Mononuclear cell (primary cell): ENCODE data around the gene KCND1. TPM values are rescaled to one million over a fixed set of nuclear protein-coding genes. Genes with fewer than 3 reads are reported as not detected.

Experiments used
- H3K27me3 ChIP-seq: 2 replicates; pipeline ENCODE4 v1.6.0; 2011; ENCODE audit warnings: low read length, control low read depth; ENCODE audit not compliant: insufficient read depth
- H3K4me1 ChIP-seq: 2 replicates; pipeline ENCODE4 v1.5.1; 2011; ENCODE audit warnings: mild to moderate bottlenecking, low read length, control low read depth; ENCODE audit not compliant: insufficient read depth
- H3K4me3 ChIP-seq: 2 replicates; pipeline ENCODE4 v1.5.1; 2011; ENCODE audit warnings: mild to moderate bottlenecking, low read length, moderate library complexity
- H3K9me3 ChIP-seq: 2 replicates; pipeline ENCODE4 v1.5.1; 2011; ENCODE audit warnings: low read depth, mild to moderate bottlenecking, control low read depth, low read length
- total RNA-seq: library from RNA; depleted of rRNA; stranded (reverse); fragments of >200 nt; gene quantifications from one replicate; pipeline ENCODE4 v1.2.3, GENCODE V29; 2012

KCND1 gene
- total RNA-seq, 1 donor = 1.2 TPM

DNA sequence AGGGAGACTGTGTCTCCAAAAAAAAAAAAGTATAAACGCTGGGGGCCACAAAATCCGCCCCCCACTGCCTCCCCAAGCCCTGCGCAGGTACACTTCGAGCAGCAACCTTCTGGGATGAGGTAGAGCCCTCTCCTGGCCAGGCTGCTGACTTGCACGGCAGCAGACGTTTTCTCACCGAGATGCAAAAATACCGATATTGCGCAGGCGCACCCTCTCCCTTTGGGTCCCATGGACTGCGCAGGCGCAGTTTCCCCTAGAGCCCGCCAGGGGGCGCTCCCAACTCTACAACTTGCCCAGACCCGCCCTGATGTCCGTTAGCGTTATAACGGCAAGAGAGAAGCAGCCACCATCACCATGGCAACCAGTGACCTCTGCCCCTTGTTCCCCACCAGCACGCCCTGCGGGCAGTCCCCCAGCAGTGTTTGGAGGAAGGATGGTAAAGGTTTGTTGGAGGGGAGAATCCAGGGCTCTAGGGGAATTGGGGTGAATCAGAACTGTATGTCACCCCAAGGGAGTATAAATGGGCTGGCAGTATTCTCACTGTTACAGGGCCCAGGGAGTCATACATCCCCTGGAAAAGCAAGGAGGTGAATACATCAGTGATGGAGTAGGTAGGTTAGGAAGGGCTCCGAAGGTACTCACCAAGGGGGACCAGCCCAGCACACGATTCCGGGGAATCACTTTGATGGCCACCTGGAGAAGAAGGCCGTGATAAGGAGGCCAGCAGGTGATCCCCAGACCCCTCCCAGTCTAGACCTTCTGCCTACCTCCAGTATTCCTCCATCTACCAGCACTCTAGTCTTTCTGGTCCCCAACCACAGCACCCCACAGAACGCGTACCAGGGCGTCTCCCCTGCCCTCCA is 54.3 kb downstream of the KCND1 start:
- Histone ChIP-seq H3K4me1 (peaks cover 73% of the 10 kb centered on the region), H3K9me3 (no peaks in the 10 kb centered on the region), H3K4me3 (peak overlapping the region; percentile 81), H3K27me3 (no peaks in the 10 kb centered on the region)

DNA sequence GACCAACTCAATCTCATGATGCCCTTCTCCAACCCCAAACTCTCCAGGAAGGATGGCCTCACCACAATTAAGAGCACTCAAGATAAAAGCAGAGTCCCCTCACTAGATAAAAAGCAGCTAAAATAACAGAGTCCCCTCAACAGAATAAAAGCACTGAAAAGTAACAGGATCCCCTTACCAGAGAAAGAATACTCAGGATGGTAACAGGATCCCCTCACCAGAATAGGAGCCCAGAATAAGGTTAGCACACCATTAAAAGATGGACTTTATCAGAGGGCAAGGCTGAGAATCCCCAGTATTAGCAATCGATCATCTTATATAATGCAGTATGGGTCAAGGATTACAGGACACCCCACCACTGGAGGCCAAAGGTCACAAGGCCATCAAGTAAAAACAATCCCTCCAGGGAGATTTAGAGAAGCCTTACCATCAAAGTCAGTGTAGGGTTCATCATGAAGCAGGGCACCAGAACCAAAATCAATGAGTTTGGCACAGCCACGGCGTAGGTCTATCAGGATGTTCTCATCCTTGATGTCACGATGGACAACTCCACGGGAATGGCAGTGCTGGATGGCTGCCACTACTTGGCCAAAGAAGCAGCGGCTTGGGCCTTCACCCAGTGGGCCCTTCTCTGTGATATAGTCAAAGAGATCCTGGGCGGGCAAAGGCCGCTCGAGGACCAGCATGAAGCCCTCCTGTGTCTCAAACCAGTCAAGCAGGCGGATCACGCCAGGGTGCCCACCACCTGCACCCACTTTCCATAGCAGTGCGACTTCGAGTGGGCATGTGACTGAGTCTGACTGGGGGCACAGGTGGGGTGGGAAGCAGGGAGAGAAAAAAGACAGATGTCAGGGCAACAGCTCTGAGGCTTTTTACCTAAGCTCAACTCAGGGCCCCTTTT is 56.8 kb downstream of the KCND1 start:
- no peaks in the 10 kb centered on the region for H3K27me3 ChIP-seq
- peak overlapping the region; percentile 19 for H3K4me3 ChIP-seq

DNA sequence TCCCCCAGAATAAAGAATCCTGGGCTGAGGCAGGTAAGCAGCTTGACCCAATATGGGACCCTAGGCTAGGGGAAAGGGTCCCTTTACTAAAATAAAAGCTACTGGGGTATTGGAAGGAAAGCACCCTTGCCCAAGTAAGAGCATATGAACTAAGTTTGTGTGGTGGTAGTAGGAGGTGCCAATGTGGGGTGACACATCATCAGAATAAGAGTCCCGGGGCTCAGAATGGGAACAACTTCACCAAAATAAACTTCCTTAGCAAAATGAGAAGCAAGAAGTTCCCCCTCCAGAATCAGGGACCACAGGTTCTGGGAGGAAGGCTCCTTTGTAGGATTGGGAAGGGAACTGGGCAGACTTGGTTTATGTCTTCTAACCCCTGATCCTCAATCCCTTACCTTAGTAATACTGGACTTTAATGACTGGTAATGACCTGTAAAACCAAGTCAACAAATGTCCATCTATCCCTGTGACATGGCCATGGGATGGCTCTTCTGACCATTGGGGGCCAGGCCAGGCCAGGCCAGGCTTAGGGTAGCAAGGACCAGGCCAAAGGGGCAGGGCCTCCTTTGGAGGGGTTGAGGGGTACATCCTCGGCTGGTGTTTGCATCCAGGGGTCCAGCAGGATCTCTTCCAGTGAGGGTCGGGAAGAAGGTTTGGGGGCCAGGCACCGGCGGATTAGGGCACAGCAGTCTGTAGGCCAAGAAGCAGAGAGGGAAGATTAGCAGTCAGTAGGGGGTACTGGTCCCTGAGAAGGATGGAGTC is 57.9 kb downstream of the KCND1 start:
- Histone ChIP-seq H3K9me3 (no peaks in the 10 kb centered on the region), H3K27me3 (no peaks in the 10 kb centered on the region), H3K4me3 (no peak overlapping the region), H3K4me1 (peaks cover 57% of the 10 kb centered on the region)

More for the DNA sequence above, 56.8 kb downstream of the KCND1 start:
- H3K4me1 ChIP-seq = peaks cover 62% of the 10 kb centered on the region
- H3K9me3 ChIP-seq = no peaks in the 10 kb centered on the region

DNA sequence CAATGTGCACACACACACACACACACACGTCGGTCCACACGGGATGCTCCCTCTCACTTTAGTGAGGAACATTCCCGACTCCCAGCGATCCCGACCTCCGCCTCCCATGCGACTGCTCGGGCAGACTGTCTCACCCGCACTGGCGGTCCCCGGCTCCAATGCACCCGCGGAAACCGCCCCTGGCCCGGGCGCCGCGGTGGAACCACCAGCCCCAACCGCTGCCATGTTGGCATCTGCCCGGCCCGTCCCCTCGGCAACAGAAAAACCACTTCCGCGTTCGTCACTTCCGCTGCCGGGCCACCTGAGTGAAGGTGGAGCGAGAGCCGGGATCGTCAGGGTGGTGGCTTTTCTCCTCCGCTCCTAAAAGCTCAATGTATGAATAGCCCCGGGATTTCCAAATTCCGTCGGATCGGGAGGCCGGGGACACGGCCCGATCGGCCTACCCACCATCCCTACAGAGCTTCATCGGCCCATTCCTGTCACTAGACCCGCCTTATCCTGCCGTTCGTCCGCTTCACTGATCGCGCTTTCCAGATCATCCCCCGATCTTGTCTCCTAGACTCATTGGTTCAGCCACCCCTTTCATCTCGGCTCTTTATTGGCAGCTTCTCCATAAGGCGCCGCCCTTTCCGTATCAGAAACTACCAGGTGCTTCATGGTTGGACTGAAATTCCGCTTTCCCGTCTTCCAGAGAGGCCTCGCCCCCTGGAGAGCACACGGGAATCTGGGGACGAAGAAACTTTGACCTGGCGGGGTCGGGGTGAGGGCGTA is 60.0 kb downstream of the KCND1 start, which contains the start of gene SLC35A2:
SLC35A2 (minus strand) TSS at position 235 of the 771 bp plus-strand sequence; CDS start at position 225, 10 bp downstream.
- Histone ChIP-seq H3K4me3 (peak within 1 kb of the TSS; percentile 66), H3K4me1 (peaks cover 49% of the 10 kb centered on the region), H3K9me3 (no peaks in the 10 kb centered on the region), H3K27me3 (no peaks in the 10 kb centered on the region)

Other genes starting within 250 kb of the KCND1 start
- gene GLOD5, start 210.1 kb downstream of the KCND1 start, total RNA-seq = not detected
- gene GATA1, start 185.3 kb downstream of the KCND1 start, total RNA-seq = 1.6 TPM
- 21.5 TPM for gene HDAC6, start 169.8 kb downstream of the KCND1 start, total RNA-seq
- gene ERAS, start 145.3 kb downstream of the KCND1 start, total RNA-seq = not detected
- 3.3 TPM for gene PCSK1N, start 136.2 kb downstream of the KCND1 start, total RNA-seq
- 18.3 TPM for gene TIMM17B, start 74.1 kb downstream of the KCND1 start, total RNA-seq
- gene PQBP1, start 73.9 kb downstream of the KCND1 start, total RNA-seq = 37.6 TPM
- gene SLC35A2, start 60.2 kb downstream of the KCND1 start, total RNA-seq = 8.5 TPM
- gene PIM2, start 52.8 kb downstream of the KCND1 start, total RNA-seq = 239 TPM
- gene OTUD5, start 14.2 kb downstream of the KCND1 start, total RNA-seq = 56.1 TPM
- 24.9 TPM for gene GRIPAP1, start 30.4 kb upstream of the KCND1 start, total RNA-seq
- gene TFE3, start 71.5 kb upstream of the KCND1 start, total RNA-seq = 29.3 TPM
- 2.9 TPM for gene CCDC120, start 87.2 kb upstream of the KCND1 start, total RNA-seq
- 5.5 TPM for gene PRAF2, start 102.2 kb upstream of the KCND1 start, total RNA-seq
- 48.7 TPM for gene WDR45, start 108.0 kb upstream of the KCND1 start, total RNA-seq
- gene GPKOW, start 151.9 kb upstream of the KCND1 start, total RNA-seq = 8.9 TPM
- 0.42 TPM for gene MAGIX, start 190.9 kb upstream of the KCND1 start, total RNA-seq
- gene PLP2, start 200.1 kb upstream of the KCND1 start, total RNA-seq = 53.9 TPM
- gene PRICKLE3, start 214.5 kb upstream of the KCND1 start, total RNA-seq = 3.3 TPM
- gene SYP, start 228.3 kb upstream of the KCND1 start, total RNA-seq = 0.42 TPM